Stimulated activated effector memory CD8-positive, alpha-beta T cell treated with anti-CD3 and anti-CD28 coated beads, Interleukin-12 subunit alpha, Interleukin-12 subunit beta, amount 100 ng/mL, for 72 hours (primary cell): Measurements from ENCODE around the gene MORN1.

ENCODE experiments used
- ATAC-seq: fragments of 150-1000 bp; cut with Tn5 transposase; 2 replicates; pipeline ENCODE4 v1.10.0; 2021
- DNase-seq, 2 donors: peaks; one replicate each; pipeline ENCODE4 v3.0.0; 2021 to 2022; ENCODE audit warnings: low spot score in 2 of 2
- H3K27ac Mint-ChIP-seq: one replicate; pipeline ENCODE4 v1.8.0; 2022; ENCODE audit warnings: mild to moderate bottlenecking, mixed read lengths
- H3K36me3 Mint-ChIP-seq: one replicate; pipeline ENCODE4 v1.8.0; 2022; ENCODE audit warnings: mild to moderate bottlenecking, mixed read lengths
- H3K4me1 Mint-ChIP-seq: one replicate; pipeline ENCODE4 v1.8.0; 2022; ENCODE audit warnings: mixed read lengths
- H3K4me3 Mint-ChIP-seq: one replicate; pipeline ENCODE4 v1.8.0; 2022; ENCODE audit warnings: mild to moderate bottlenecking, mixed read lengths
- H3K9me3 Mint-ChIP-seq: one replicate; pipeline ENCODE4 v1.8.0; 2022; ENCODE audit warnings: mixed read lengths

Gene MORN1

GRCh38 chr1:2389644-2390043 is 1.7 kb downstream of the MORN1 start:
- Mint-ChIP-seq H3K4me3 (peak overlapping the region; percentile 80), H3K4me1 (peaks cover 32% of the 10 kb centered on the region), H3K9me3 (no peaks in the 10 kb centered on the region), H3K27ac (peak overlapping the region; percentile 61), H3K36me3 (peaks cover 31% of the 10 kb centered on the region)
- ATAC-seq (no peak), DNase-seq (no peak)

GRCh38 chr1:2388004-2388913 is 3.1 kb downstream of the MORN1 start:
- Mint-ChIP-seq H3K4me1 (peaks cover 18% of the 10 kb centered on the region), H3K36me3 (peaks cover 17% of the 10 kb centered on the region), H3K27ac (no peak overlapping the region), H3K4me3 (no peak overlapping the region), H3K9me3 (no peaks in the 10 kb centered on the region)
- DNase-seq (no peak), ATAC-seq (no peak)

DNA sequence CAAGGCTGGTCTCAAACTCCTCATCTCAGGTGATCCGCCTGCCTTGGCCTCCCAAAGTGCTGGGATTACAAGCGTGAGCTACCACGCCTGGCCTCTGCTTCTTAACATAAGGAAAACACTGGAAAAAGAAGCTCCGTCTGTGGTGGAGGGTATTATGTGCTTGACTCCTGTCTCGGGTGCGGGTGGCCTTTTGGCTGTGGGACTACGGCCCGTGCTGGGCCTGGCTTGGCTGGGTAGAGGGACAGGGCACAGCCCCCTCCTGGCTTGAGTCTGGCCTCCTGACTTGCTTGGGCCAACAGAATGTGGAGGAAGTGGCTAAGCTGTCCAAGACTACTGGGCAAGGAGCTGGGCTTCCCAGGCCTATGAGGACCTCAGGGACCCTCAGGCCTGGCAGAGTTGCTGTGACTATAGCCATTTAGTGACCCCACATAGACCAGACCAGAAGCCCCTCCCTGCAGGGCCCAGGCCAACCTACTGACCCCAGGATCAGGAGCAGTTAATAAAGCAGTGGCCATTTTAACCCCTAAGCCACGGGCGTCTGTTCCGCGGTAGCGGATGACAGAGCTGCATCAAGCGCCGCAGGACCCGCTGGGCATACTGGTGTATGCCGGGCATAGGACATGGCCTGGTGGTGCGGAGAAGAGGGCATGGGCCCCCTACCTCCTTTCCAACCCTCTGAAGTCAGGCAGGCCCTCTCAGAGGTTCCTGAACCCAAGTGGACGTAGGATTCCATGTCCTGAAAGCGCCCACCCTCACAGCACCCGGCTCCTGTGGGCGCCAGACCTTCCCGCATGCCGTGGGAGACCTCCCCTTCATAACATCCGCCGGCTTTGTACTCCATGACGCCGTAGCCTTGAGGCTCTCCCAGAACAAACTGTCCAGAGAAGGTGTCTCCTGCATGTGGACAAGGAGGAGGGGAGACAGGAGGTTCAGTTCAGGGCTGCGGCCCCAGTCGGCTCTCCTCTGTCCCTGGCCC is 4.4 kb downstream of the MORN1 start:
- no peaks in the 10 kb centered on the region for H3K9me3 Mint-ChIP-seq
- no peak for DNase-seq
- no peak overlapping the region for H3K4me3 Mint-ChIP-seq
- no peak for ATAC-seq
- H3K36me3 Mint-ChIP-seq = peaks cover 6% of the 10 kb centered on the region
- no peak overlapping the region for H3K27ac Mint-ChIP-seq
- peaks cover 7% of the 10 kb centered on the region for H3K4me1 Mint-ChIP-seq

- Mint-ChIP-seq H3K4me3 (no peak overlapping the region), H3K4me1 (peaks cover 7% of the 10 kb centered on the region), H3K36me3 (peaks cover 6% of the 10 kb centered on the region), H3K9me3 (no peaks in the 10 kb centered on the region), H3K27ac (no peak overlapping the region)
- ATAC-seq (no peak), DNase-seq (no peak)
These were observed 5.6 kb downstream of the MORN1 start for GRCh38 chr1:2385606-2386280.

- no peak for ATAC-seq
- H3K36me3 Mint-ChIP-seq = peaks cover 2% of the 10 kb centered on the region
- DNase-seq = no peak
- no peaks in the 10 kb centered on the region for H3K9me3 Mint-ChIP-seq
- peaks cover 3% of the 10 kb centered on the region for H3K4me1 Mint-ChIP-seq
- no peak overlapping the region for H3K4me3 Mint-ChIP-seq
- no peak overlapping the region for H3K27ac Mint-ChIP-seq
These were observed 6.3 kb downstream of the MORN1 start for GRCh38 chr1:2384941-2385481.

DNA sequence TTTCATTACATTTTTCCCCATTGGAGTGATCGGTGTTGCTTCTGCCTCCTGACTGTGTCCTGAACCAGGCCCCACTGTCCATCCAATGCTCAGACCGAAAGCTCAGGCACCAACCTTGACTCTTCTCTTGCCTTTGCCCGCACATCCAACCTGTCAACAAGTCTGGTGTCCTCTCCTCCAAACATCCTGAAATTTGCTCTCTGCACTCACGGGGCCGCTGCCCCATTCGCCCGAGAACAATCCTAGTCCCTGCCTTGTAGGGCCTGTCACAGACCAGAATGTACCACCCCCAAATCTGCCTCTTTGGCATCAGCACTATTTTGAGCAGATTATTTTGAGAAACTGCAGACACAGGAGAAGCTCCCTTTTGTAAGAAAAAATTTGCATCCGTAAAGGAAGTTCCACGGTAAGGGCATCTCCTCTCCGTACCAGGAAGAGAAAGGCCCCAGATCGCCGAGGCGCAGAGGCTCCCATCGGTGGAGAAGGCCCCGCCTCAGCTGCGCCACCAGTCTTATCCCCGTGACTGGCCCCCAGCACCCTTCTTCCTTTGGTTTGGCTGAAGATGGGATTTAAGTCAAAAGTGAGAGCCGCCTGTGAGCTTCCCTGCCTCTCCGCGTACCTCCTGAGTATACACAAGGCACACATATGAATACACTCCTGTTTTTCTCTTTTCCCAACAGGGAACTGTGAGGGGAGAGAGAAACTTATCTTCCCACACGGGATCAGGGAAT is 7.1 kb downstream of the MORN1 start:
- no peak for ATAC-seq

GRCh38 chr1:2383576-2383975 is 7.8 kb downstream of the MORN1 start:
- ATAC-seq (no peak), DNase-seq (no peak)
- no peak overlapping the region for H3K4me3 Mint-ChIP-seq
- no peaks in the 10 kb centered on the region for H3K9me3 Mint-ChIP-seq
- H3K27ac Mint-ChIP-seq = no peak overlapping the region
- H3K4me1 Mint-ChIP-seq = no peaks in the 10 kb centered on the region
- H3K36me3 Mint-ChIP-seq = peaks cover 8% of the 10 kb centered on the region

More for the DNA sequence above, 7.1 kb downstream of the MORN1 start:
- no peak for DNase-seq
- no peak overlapping the region for H3K4me3 Mint-ChIP-seq
- H3K9me3 Mint-ChIP-seq = no peaks in the 10 kb centered on the region
- H3K27ac Mint-ChIP-seq = no peak overlapping the region
- H3K36me3 Mint-ChIP-seq = peaks cover 2% of the 10 kb centered on the region
- no peaks in the 10 kb centered on the region for H3K4me1 Mint-ChIP-seq

DNA sequence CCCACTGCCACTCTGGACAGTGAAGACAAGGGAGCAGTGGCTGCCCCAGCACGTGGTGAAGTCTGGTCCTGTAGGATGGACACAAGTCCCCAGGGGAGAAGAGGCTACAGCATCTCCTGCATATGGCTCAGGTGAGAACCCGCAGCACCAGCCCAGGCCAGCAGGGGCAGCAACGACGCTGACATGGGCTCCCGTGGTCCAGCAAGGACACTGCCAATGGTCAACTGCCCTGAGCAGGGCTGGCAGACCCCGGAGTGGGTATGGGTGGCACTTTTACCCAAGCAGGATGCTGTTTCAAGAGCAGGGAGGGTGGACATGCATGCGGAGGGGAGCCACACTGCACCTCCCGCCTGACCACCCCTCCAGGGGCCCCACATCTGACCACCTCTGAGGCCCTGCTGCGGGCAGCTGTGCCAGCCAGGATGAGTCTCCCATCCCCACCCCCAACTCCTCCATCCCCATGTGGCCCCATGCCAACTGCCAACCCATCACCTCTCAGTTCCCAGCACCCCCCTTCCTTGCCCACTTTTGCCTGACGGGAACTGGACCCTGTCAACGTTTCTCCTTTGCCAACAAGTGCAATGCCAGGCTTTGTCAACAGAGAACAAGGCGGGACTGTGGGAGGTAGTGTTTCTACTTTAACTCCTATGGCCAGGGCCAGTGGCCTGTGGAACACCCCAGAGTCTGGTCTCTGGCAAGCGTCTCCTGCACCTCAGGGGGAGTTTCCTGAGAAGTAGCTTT is 8.6 kb downstream of the MORN1 start:
- peak; percentile 41 for ATAC-seq

GRCh38 chr1:2381741-2382620 is 9.4 kb downstream of the MORN1 start:
- Mint-ChIP-seq H3K27ac (no peak overlapping the region), H3K9me3 (no peaks in the 10 kb centered on the region), H3K36me3 (peaks cover 8% of the 10 kb centered on the region), H3K4me3 (no peak overlapping the region), H3K4me1 (no peaks in the 10 kb centered on the region)
- DNase-seq (peak; percentile 79 to 87), ATAC-seq (peak; percentile 91)

More for the DNA sequence above, 8.6 kb downstream of the MORN1 start:
- DNase-seq = peak; percentile 31 to 72
- Mint-ChIP-seq H3K4me3 (no peak overlapping the region), H3K36me3 (peaks cover 8% of the 10 kb centered on the region), H3K27ac (no peak overlapping the region), H3K9me3 (no peaks in the 10 kb centered on the region), H3K4me1 (no peaks in the 10 kb centered on the region)

DNA sequence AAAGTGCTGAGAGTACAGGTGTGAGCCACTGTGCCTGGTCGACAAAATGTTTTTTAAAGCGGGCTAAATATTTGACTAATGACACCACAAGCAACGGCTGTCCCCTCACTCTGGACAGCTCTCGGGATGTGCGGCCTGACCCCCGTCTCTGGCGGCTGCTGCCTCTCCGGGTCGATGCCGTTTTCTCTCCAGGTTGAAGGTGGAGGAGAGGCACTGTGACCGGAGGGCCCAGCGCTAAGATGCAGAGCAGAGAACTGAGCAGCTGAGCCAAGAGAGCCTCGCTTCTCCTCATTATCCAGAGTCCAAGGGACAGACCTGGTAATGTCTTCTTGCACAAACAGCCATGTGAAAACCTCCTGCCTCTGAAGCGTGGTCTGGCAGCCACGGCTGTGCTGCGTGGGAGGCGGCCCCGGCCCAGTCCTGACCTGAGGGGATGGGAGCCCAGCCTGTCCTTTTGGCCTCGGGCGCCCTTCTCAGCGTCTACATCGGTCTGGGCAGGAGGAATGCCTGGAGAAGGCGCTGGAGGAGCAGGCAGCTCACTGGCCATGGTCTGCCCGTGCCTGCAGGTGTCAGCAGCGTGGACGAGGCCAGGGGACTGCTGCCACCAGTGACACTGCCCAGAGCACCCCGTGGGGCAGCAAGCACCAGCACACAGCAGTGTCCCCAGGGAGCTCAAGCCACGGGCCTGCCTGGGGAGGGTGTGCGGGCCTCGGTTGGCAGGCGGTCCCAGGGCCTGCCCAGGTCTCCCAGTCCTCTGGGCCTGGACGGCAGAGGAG is 10.3 kb downstream of the MORN1 start:
- ATAC-seq (no peak), DNase-seq (no peak)
- peaks cover 8% of the 10 kb centered on the region for H3K36me3 Mint-ChIP-seq
- no peak overlapping the region for H3K27ac Mint-ChIP-seq
- H3K4me1 Mint-ChIP-seq = no peaks in the 10 kb centered on the region
- no peak overlapping the region for H3K4me3 Mint-ChIP-seq
- H3K9me3 Mint-ChIP-seq = no peaks in the 10 kb centered on the region

DNA sequence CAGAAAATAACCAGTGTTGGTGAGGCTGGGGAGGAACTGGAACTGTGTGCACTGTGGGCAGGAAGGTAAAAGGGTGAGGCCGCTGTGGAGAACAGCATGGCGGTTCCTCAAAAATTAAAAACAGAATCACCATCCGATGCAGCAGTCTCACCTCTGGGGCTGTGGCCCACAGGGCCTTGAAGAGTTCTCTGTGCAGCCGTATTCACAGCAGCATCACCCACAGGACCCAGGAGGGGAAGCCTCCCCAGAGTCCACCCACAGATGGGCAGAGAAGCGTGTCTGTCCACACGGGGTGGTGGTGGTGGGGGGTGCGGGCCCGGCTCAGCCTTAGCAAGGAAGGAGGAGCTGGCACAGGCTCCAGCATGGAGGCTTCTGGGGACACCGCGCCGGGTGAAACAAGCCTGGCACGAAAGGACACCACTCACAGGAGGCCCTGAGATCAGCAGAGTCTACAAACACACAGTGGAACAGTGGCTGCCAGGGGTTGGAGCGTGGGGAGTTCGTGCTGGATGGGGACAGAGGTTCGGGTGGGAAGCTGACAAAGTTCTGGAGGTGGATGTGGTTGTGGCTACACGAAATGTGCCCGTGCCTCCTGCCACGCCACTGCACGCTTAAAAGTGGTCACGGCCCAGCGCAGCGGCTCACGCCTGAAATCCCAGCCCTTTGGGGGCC is 11.5 kb downstream of the MORN1 start:
- Mint-ChIP-seq H3K27ac (no peak overlapping the region), H3K4me1 (no peaks in the 10 kb centered on the region), H3K9me3 (no peaks in the 10 kb centered on the region), H3K36me3 (peaks cover 8% of the 10 kb centered on the region), H3K4me3 (no peak overlapping the region)
- DNase-seq (no peak), ATAC-seq (no peak)
